Esophagus muscularis mucosa (tissue), 3 donors: ENCODE results near the gene MGLL.

Source experiments
- POLR2A ChIP-seq: fragments of 450-650 bp; IDR thresholded peaks from one replicate; pipeline ENCODE4 v1.6.1; 2017; ENCODE audit warnings: antibody characterized with exemption, moderate library complexity, mild to moderate bottlenecking, low read depth
- POLR2AphosphoS5 ChIP-seq, 2 donors: sonication (generic); formaldehyde crosslinking; IDR thresholded peaks; one replicate each; pipeline ENCODE4 v1.6.1; 2017; ENCODE audit warnings: antibody characterized with exemption in 2 of 2
- TF ChIP-seq, protein P1 (sequence below), 3 experiments: fragments of 200-600 bp in 2 of 3; fragments of 450-650 bp in 1 of 3; sonication (generic) in 2 of 3; IDR thresholded peaks; one replicate each; pipeline ENCODE4 v1.5.1; 2017 to 2019; ENCODE audit warnings: antibody characterized with exemption in 3 of 3, mild to moderate bottlenecking in 2 of 3, moderate library complexity in 1 of 3

DNA sequence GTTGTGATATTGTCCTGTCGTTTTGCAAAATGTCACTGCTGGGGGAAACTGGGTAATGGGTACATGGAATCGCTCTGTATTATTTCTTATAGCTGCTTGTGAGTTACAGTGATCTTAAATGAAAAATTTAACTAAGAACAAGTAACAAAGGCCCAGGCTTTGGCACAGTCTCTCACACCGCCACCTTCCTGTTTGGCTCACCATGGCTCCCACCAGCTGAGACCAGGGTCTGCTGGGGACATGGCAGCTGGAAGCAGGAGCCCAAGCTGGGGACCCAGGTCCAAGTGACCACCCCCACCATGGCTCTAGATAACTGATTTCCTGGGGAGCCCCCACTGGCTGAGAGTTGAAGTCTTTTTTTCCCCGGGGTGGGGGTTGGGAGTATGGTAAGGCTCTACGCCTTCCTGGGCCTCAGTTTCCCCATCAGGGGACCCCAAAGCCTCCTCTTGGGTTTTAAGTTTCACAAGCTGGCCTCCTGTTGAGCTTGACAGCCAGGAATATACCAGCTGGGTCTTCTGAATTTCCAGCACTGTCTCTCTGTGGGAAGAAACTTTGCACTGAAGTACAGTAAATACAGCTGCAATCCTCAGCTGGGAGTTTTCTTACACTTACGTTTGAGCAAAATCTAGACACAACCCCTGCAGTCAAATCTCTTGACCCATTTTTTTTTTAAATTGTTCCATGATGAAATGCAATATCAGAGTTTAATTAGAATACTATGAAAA lies 123.5 kb downstream of the MGLL start:
- TF ChIP-seq POLR2A = no peak
- TF ChIP-seq POLR2AphosphoS5 (IDR thresholded peaks at IDR 0.05) = no peak
- TF ChIP-seq, protein P1, sequence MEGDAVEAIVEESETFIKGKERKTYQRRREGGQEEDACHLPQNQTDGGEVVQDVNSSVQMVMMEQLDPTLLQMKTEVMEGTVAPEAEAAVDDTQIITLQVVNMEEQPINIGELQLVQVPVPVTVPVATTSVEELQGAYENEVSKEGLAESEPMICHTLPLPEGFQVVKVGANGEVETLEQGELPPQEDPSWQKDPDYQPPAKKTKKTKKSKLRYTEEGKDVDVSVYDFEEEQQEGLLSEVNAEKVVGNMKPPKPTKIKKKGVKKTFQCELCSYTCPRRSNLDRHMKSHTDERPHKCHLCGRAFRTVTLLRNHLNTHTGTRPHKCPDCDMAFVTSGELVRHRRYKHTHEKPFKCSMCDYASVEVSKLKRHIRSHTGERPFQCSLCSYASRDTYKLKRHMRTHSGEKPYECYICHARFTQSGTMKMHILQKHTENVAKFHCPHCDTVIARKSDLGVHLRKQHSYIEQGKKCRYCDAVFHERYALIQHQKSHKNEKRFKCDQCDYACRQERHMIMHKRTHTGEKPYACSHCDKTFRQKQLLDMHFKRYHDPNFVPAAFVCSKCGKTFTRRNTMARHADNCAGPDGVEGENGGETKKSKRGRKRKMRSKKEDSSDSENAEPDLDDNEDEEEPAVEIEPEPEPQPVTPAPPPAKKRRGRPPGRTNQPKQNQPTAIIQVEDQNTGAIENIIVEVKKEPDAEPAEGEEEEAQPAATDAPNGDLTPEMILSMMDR (IDR thresholded peaks at IDR 0.05) = no peak
